Measurements from ENCODE around the gene ACAA1.
"Not testable (repeated sequence)": the region's sequence is repeated elsewhere in the genome, so short reads cannot be mapped to it uniquely, and the experiment has no call there.

DNA sequence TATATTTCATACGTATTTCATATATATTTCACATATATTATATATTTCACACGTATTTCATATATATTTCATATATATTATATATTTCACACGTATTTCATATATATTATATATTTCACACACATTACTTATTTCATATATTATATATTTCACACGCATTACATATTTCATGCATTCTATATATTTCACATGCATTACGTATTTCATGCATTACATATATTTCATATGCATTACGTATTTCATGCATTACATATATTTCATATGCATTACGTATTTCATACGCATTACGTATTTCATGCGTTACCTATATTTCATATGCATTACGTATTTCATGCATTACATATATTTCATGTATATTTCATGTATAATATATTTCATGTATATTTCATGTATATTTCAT is 23.8 kb upstream of the ACAA1 start:
- TF ChIP-seq CTCF (IDR thresholded peaks at IDR 0.05; ENCODE audit: poor library complexity); EZH2 (IDR thresholded peaks at IDR 0.05; ENCODE audit: borderline replicate concordance): not testable (repeated sequence)
